ENCODE results near the gene EBP. TPM values are rescaled to one million over a fixed set of nuclear protein-coding genes. Genes with fewer than 3 reads are reported as not detected.
"Not testable (repeated sequence)": the region's sequence is repeated elsewhere in the genome, so short reads cannot be mapped to it uniquely, and the experiment has no call there.

Gene EBP
- total RNA-seq, 1 donor from 2014 or later = 73.1 TPM

DNA sequence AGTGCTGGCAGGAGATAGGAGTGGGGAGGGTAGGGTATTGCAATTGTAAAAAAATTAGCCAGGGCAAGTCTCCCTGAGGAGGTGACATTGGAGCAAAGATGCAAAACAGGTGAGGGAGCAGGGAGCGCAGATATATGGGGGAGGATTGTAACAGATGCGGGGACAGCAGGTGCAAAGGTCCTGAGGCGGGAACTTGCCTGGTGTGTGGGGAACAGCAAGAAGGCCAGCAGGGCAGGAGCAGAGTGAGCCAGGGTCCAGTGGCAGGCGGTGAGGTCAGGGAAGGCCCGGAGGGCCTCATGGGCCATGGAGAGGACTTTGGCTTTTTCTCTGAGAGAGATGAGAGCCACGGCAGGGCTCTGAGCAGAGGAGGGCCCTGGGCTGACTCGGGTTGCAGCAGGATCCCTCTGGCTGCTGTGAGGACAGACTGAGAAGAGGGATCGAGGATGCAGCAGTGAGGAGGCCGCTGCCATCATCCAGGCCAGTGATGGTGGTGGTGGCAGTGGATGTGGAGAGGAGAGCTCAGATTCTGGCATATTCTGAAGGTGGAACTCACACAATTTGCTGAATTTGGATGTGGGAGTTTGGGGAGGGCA lies 6.6 kb upstream of the EBP start:
- Mint-ChIP-seq H3K4me3 (ENCODE audit: low read depth) (no peak overlapping the region), H3K27ac (no peak overlapping the region)

DNA sequence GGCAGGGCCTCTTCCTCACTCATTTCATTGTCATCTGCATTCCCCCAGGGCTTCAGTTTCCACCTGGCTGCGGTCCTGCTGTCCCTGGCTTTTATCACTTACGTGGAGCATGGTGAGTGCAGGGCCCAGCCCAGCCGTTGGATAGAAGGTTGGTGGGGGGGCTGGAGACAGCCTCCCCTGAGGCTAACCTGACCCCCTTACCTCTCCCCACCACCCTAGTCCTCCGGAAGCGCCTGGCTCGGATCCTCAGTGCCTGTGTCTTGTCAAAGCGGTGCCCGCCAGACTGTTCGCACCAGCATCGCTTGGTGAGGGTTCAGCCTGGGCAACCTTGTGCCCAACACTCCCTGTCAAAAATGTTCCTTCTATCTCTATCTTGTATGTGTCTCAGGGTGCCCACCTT lies 5.8 kb upstream of the EBP start:
- no peak for DNase-seq (ENCODE audit: low spot score, unreplicated experiment)
- TF ChIP-seq, protein P1, sequence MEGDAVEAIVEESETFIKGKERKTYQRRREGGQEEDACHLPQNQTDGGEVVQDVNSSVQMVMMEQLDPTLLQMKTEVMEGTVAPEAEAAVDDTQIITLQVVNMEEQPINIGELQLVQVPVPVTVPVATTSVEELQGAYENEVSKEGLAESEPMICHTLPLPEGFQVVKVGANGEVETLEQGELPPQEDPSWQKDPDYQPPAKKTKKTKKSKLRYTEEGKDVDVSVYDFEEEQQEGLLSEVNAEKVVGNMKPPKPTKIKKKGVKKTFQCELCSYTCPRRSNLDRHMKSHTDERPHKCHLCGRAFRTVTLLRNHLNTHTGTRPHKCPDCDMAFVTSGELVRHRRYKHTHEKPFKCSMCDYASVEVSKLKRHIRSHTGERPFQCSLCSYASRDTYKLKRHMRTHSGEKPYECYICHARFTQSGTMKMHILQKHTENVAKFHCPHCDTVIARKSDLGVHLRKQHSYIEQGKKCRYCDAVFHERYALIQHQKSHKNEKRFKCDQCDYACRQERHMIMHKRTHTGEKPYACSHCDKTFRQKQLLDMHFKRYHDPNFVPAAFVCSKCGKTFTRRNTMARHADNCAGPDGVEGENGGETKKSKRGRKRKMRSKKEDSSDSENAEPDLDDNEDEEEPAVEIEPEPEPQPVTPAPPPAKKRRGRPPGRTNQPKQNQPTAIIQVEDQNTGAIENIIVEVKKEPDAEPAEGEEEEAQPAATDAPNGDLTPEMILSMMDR (IDR thresholded peaks at IDR 0.05; ENCODE audit: unreplicated experiment) = no peak
- Mint-ChIP-seq H3K36me3 (ENCODE audit: insufficient read depth) (no peaks in the 10 kb centered on the region), H3K27ac (no peak overlapping the region), H3K9me3 (ENCODE audit: low read depth) (peaks cover 3% of the 10 kb centered on the region), H3K27me3 (no peaks in the 10 kb centered on the region), H3K4me3 (ENCODE audit: low read depth) (no peak overlapping the region), H3K4me1 (ENCODE audit: low read depth) (peaks cover 2% of the 10 kb centered on the region)

More for the DNA sequence above, 6.6 kb upstream of the EBP start:
- no peak for DNase-seq (ENCODE audit: low spot score, unreplicated experiment)
- H3K9me3 Mint-ChIP-seq (ENCODE audit: low read depth) = peaks cover 4% of the 10 kb centered on the region
- H3K27me3 Mint-ChIP-seq = no peaks in the 10 kb centered on the region
- TF ChIP-seq, protein P1 (IDR thresholded peaks at IDR 0.05; ENCODE audit: unreplicated experiment) = no peak
- no peaks in the 10 kb centered on the region for H3K4me1 Mint-ChIP-seq (ENCODE audit: low read depth)
- H3K36me3 Mint-ChIP-seq (ENCODE audit: insufficient read depth) = peaks cover 2% of the 10 kb centered on the region

DNA sequence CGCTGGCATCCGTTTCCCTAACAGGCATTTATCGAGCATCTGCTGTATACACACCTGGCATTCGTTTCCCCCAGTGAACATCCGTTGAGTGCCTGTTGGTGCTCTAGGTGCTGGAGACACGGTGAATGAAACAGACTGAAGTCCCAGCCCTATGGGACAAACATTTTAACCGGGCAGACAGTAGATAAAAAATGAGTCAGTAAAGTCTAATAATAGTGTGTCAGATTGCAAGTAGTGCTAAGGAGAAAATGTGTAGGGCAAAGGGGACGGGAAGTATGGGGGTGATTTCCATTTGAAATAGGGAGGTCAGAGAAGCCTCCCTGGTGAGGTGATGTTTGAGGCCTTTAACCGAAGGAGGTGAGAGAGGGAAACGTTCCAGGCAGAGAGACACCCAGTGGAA lies 5.3 kb upstream of the EBP start:
- H3K27ac Mint-ChIP-seq = no peak overlapping the region
- no peaks in the 10 kb centered on the region for H3K36me3 Mint-ChIP-seq (ENCODE audit: insufficient read depth)
- TF ChIP-seq, protein P1 (IDR thresholded peaks at IDR 0.05; ENCODE audit: unreplicated experiment) = no peak
- H3K9me3 Mint-ChIP-seq (ENCODE audit: low read depth) = peaks cover 7% of the 10 kb centered on the region
- H3K4me1 Mint-ChIP-seq (ENCODE audit: low read depth) = peaks cover 5% of the 10 kb centered on the region
- no peaks in the 10 kb centered on the region for H3K27me3 Mint-ChIP-seq
- no peak for DNase-seq (ENCODE audit: low spot score, unreplicated experiment)
- no peak overlapping the region for H3K4me3 Mint-ChIP-seq (ENCODE audit: low read depth)

DNA sequence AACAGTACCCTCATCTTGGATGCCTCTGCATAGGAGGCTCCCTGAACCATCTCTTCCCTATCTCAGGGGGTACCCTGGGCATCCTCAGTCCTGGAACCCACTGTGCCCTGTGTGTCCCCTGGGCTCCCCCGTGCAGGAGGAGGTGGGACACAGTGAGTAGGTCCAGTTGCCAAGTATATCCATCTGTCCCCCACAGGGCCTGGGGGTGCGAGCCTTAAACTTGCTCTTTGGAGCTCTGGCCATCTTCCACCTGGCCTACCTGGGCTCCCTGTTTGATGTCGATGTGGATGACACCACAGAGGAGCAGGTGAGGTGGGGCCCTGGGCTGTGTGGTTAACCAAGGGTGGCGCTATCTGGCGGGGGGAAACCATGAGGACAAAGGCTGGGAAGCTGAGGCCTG lies 4.6 kb upstream of the EBP start:
- Mint-ChIP-seq H3K27ac (no peak overlapping the region), H3K27me3 (no peaks in the 10 kb centered on the region), H3K4me3 (ENCODE audit: low read depth) (no peak overlapping the region), H3K4me1 (ENCODE audit: low read depth) (peaks cover 5% of the 10 kb centered on the region), H3K36me3 (ENCODE audit: insufficient read depth) (no peaks in the 10 kb centered on the region), H3K9me3 (ENCODE audit: low read depth) (peaks cover 7% of the 10 kb centered on the region)
- no peak for DNase-seq (ENCODE audit: low spot score, unreplicated experiment)
- TF ChIP-seq, protein P1 (IDR thresholded peaks at IDR 0.05; ENCODE audit: unreplicated experiment) = no peak

DNA sequence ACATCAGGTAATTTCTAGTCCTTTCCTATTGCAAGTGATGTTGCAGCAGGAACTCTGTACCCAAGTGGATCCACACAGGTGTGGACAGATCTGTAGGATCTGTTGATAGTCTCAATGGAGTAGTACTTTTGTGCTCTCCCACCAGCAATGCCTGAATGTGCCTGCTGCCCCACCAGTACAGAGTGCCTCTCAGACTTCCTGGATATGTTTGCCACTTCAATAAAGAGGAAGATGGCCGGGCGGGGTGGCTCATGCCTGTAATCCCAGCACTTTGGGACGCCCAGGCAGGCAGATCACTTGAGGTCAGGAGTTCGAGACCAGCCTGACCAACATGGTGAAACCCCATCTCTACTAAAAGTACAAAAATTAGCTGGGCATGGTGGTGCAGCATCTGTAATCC lies 2.1 kb upstream of the EBP start:
- H3K9me3 Mint-ChIP-seq (ENCODE audit: low read depth); H3K4me3 Mint-ChIP-seq (ENCODE audit: low read depth): not testable (repeated sequence)

DNA sequence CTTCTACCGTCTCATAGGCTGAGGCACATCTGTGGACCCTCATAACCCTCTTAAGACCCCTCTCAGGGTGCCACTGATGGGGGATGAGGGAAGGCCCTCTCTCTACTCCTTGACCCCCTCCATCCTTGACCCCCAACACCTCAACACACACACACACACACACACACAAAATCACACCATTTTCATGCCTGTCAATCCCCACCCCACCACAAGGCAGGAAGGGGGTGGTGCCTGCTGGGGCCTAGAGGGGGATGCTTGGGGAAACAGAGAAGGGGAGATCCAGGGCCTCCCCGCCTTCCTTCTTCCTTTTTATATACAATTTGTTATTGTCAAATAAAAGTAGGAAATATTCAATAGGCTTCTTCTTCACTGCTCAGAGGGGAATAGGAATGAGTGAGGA lies 1.2 kb upstream of the EBP start:
- H3K4me1 Mint-ChIP-seq (ENCODE audit: low read depth) = peaks cover 8% of the 10 kb centered on the region
- TF ChIP-seq, protein P1 (IDR thresholded peaks at IDR 0.05; ENCODE audit: unreplicated experiment) = no peak
- H3K27ac Mint-ChIP-seq = no peak overlapping the region
- no peaks in the 10 kb centered on the region for H3K27me3 Mint-ChIP-seq
- H3K4me3 Mint-ChIP-seq (ENCODE audit: low read depth) = peak overlapping the region; percentile 87
- no peak for DNase-seq (ENCODE audit: low spot score, unreplicated experiment)
- peaks cover 1% of the 10 kb centered on the region for H3K36me3 Mint-ChIP-seq (ENCODE audit: insufficient read depth)
- peaks cover 7% of the 10 kb centered on the region for H3K9me3 Mint-ChIP-seq (ENCODE audit: low read depth)

More for the DNA sequence above, 2.1 kb upstream of the EBP start:
- not testable (repeated sequence) for H3K4me1 Mint-ChIP-seq (ENCODE audit: low read depth); DNase-seq (ENCODE audit: low spot score, unreplicated experiment); H3K27me3 Mint-ChIP-seq; H3K27ac Mint-ChIP-seq; H3K36me3 Mint-ChIP-seq (ENCODE audit: insufficient read depth)
